GM10266 (cell line): ENCODE data around the gene SAMD4A.

Source experiments
- DNase-seq: peaks from one replicate; pipeline ENCODE4 v3.0.0; 2012; ENCODE audit errors: extremely low spot score
- CTCF ChIP-seq: IDR thresholded peaks from 2 replicates; pipeline ENCODE4 v1.5.1; 2012; ENCODE audit warnings: mild to moderate bottlenecking, low read depth; ENCODE audit not compliant: control insufficient read depth, insufficient read depth; ENCODE audit errors: missing control alignments

SAMD4A gene

GRCh38 chr14:54804538-54805041, 237.7 kb downstream of the SAMD4A start:
- no peak for DNase-seq
- no peak for TF ChIP-seq CTCF

- no peak for DNase-seq
- no peak for TF ChIP-seq CTCF
These were observed 238.1 kb downstream of the SAMD4A start for GRCh38 chr14:54805070-54805444.

GRCh38 chr14:54805445-54806322, 238.8 kb downstream of the SAMD4A start:
- TF ChIP-seq CTCF: peak; percentile 91
- peak; percentile 66 for DNase-seq

- DNase-seq: no peak
These were observed 239.7 kb downstream of the SAMD4A start for GRCh38 chr14:54806616-54807015.

GRCh38 chr14:54807428-54807827, 240.5 kb downstream of the SAMD4A start:
- no peak for DNase-seq
- no peak for TF ChIP-seq CTCF

More at GRCh38 chr14:54806616-54807015, 239.7 kb downstream of the SAMD4A start:
- TF ChIP-seq CTCF: no peak

GRCh38 chr14:54807881-54808280, 241.0 kb downstream of the SAMD4A start:
- no peak for TF ChIP-seq CTCF
- no peak for DNase-seq
